RWPE2 (cell line): ENCODE measurements around the gene IPO9.

ENCODE experiments used
- ATAC-seq: fragments of 200-7000 bp; cut with Tn5 transposase; 3 replicates; pipeline ENCODE4 v1.9.1; 2021; ENCODE audit warnings: low read depth
- DNase-seq: peaks from one replicate; pipeline ENCODE4 v3.0.0-alpha.2; 2020; ENCODE audit warnings: low spot score
- H3K27ac ChIP-seq: fragments of 450-650 bp; 2 replicates; pipeline ENCODE4 v1.5.1; 2017; ENCODE audit warnings: mild to moderate bottlenecking; ENCODE audit not compliant: poor library complexity, severe bottlenecking
- H3K27me3 ChIP-seq: fragments of 250-450 bp; sonication (Bioruptor Pico); 2 replicates; pipeline ENCODE4 v1.5.1; 2021; ENCODE audit warnings: mild to moderate bottlenecking, moderate library complexity; ENCODE audit not compliant: insufficient read depth, poor library complexity, severe bottlenecking
- H3K36me3 ChIP-seq: fragments of 250-450 bp; sonication (Bioruptor Pico); 2 replicates; pipeline ENCODE4 v1.5.1; 2020; ENCODE audit warnings: low read depth, mild to moderate bottlenecking, moderate library complexity
- H3K4me1 ChIP-seq: fragments of 250-450 bp; sonication (Bioruptor Pico); 2 replicates; pipeline ENCODE4 v1.5.1; 2021; ENCODE audit warnings: mild to moderate bottlenecking, moderate library complexity; ENCODE audit not compliant: insufficient read depth, poor library complexity, severe bottlenecking
- H3K4me3 ChIP-seq: fragments of 250-450 bp; sonication (Bioruptor Pico); 2 replicates; pipeline ENCODE4 v1.5.1; 2021; ENCODE audit warnings: mild to moderate bottlenecking, moderate library complexity; ENCODE audit not compliant: severe bottlenecking
- H3K9me3 ChIP-seq: fragments of 250-450 bp; sonication (Bioruptor Pico); 2 replicates; pipeline ENCODE4 v1.5.1; 2021; ENCODE audit warnings: mild to moderate bottlenecking, moderate library complexity; ENCODE audit not compliant: severe bottlenecking
- CTCF ChIP-seq: fragments of 450-650 bp; IDR thresholded peaks from one replicate; pipeline ENCODE4 v1.5.1; 2017; ENCODE audit warnings: mild to moderate bottlenecking, moderate library complexity; ENCODE audit not compliant: poor library complexity, severe bottlenecking

Gene IPO9

GRCh38 chr1:201788296-201788695 is 40.7 kb upstream of the IPO9 start:
- Histone ChIP-seq H3K4me3 (no peak overlapping the region), H3K4me1 (peaks cover 34% of the 10 kb centered on the region), H3K36me3 (peaks cover 92% of the 10 kb centered on the region), H3K27ac (no peak overlapping the region), H3K9me3 (no peaks in the 10 kb centered on the region), H3K27me3 (no peaks in the 10 kb centered on the region)
- TF ChIP-seq CTCF, result no peak
- ATAC-seq, result no peak
- no peak for DNase-seq

DNA sequence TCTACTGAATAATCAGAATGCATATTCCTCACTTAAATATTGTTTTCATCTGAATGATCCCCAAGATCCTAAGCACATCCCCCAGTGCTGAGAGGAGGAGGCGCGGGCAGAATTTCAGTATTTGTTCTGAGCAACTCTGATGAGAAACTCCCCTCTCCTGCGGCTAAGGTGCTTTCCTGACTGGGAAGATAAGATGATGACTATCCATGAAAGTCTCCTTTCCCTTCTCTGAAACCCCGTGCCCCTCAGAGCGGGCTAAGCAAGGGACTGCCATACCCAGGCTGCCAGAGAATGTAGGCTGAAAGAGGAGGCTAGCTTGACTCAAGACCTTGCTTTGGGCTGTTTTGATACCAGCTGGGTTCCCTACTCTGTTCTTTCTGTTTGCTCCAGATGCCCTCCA is 39.7 kb upstream of the IPO9 start:
- H3K27ac ChIP-seq, result peak overlapping the region; percentile 81
- ATAC-seq (no peak), DNase-seq (no peak)
- H3K9me3 ChIP-seq, result no peaks in the 10 kb centered on the region
- peaks cover 34% of the 10 kb centered on the region for H3K4me1 ChIP-seq
- H3K36me3 ChIP-seq, result peaks cover 92% of the 10 kb centered on the region
- no peak for TF ChIP-seq CTCF
- no peak overlapping the region for H3K4me3 ChIP-seq
- no peaks in the 10 kb centered on the region for H3K27me3 ChIP-seq

DNA sequence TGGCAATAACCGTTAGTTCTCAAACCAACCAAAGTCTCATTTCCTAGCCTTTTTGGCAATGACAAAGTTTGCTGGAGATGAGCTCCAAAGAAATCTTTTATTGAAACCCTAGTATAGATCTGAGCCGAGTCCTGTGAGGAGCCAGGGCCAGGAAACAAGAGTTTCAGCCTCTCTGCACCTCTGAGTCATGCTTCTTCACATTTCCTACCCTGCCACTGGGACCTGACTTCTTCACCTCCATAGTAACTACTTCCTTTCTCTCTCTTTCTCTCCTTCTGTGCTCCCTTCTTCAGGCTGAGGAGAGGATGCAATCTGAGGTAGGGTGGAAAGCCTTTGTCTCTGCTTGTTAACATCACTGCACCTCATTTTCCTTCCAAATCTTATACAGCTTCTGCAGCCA is 38.7 kb upstream of the IPO9 start:
- H3K36me3 ChIP-seq, result peaks cover 94% of the 10 kb centered on the region
- no peak for DNase-seq
- H3K27me3 ChIP-seq, result no peaks in the 10 kb centered on the region
- TF ChIP-seq CTCF, result no peak
- H3K9me3 ChIP-seq, result no peaks in the 10 kb centered on the region
- no peak; the same call in 2 of the 3 replicates for ATAC-seq
- H3K27ac ChIP-seq, result peak overlapping the region; percentile 81
- H3K4me3 ChIP-seq, result no peak overlapping the region
- peaks cover 25% of the 10 kb centered on the region for H3K4me1 ChIP-seq

DNA sequence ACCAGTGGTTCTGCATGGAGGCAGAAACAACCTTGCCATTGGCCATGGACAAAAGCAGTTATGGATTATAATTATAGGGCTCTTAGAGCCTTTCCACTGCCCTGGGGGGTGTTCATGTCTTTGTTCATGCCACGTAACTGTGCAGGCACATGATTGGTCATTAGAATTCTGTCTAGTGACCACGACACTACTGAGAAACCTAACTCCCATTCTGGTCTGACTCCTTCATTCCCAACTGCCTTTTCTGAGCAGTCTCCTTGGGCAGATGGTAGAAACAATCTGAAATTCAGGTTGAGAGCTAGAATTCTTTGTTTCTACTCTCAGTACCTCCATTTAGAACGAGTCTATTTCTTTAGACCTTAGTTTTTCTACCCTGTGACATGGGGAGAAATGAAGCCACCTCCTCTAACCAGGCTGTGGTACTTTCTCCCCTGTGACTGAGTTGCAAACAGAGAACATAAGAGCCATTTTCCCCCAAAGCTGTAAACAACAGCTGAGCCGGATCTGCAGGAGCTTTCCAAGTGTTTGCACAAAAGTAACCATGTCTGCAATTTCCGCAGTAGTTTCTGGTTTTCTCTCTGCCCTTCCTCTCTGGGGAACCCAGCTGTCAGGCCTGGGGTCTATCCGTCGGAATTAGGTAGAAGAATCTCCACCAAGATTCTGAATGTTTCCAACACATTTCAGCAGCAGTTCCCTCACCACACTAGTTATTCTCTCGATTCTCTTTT is 37.7 kb upstream of the IPO9 start:
- DNase-seq, result no peak
- no peak for ATAC-seq
- Histone ChIP-seq H3K27me3 (no peaks in the 10 kb centered on the region), H3K4me3 (no peak overlapping the region), H3K36me3 (peaks cover 100% of the 10 kb centered on the region), H3K4me1 (peaks cover 17% of the 10 kb centered on the region), H3K27ac (peak overlapping the region; percentile 81), H3K9me3 (no peaks in the 10 kb centered on the region)
- no peak for TF ChIP-seq CTCF

- Histone ChIP-seq H3K9me3 (no peaks in the 10 kb centered on the region), H3K4me1 (peaks cover 17% of the 10 kb centered on the region), H3K4me3 (no peak overlapping the region), H3K27me3 (no peaks in the 10 kb centered on the region), H3K36me3 (peaks cover 100% of the 10 kb centered on the region), H3K27ac (peak overlapping the region; percentile 81)
- peak; percentile 43; the same call in 1 of the 3 replicates for ATAC-seq
- TF ChIP-seq CTCF, result no peak
- DNase-seq, result no peak
These were observed 37.2 kb upstream of the IPO9 start for GRCh38 chr1:201791779-201792173.
